ENCODE data around the gene PSMG4. TPM values are rescaled to one million over a fixed set of nuclear protein-coding genes. Genes with fewer than 3 reads are reported as not detected.

PSMG4 gene
- polyA plus RNA-seq, 1 donor from 2014 or later = 43.5 TPM

GRCh38 chr6:3252861-3253596, 5.7 kb upstream of the PSMG4 start:
- H3K9me3 Mint-ChIP-seq = peaks cover 0 to 5% (median 0%) of the 10 kb centered on the region in 3 donors
- H3K27me3 Mint-ChIP-seq = peaks cover 16% of the 10 kb centered on the region
- no peak overlapping the region for H3K27ac Mint-ChIP-seq
- peaks cover 6 to 9% (median 8%) of the 10 kb centered on the region in 3 donors for H3K4me1 Mint-ChIP-seq
- no peak overlapping the region for H3K4me3 Mint-ChIP-seq
- H3K36me3 Mint-ChIP-seq = no peaks in the 10 kb centered on the region

DNA sequence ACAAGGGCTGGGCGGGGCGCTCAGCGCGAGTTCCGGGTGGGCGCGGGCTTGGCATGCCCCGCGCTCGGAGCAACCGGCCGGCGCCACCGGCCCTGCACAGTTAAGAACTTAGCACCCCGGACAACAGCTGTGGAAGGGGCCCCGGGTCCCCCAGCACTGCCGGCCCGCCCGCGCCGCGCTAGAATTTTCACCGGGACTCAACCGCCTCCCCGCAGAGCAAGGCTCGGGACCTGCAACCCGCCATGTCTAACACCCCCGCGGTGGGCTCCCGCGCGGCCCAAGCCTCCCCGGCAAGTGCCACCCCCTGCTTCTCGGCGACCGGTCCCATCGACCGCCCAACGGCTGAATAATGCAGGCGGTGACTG, 5.2 kb upstream of the PSMG4 start:
- Mint-ChIP-seq H3K36me3 (no peaks in the 10 kb centered on the region), H3K27ac (no peak overlapping the region), H3K4me3 (no peak overlapping the region), H3K27me3 (peaks cover 12% of the 10 kb centered on the region), H3K9me3 (peaks cover 0 to 5% (median 0%) of the 10 kb centered on the region in 3 donors), H3K4me1 (peaks cover 6 to 9% (median 8%) of the 10 kb centered on the region in 3 donors)

GRCh38 chr6:3258201-3258600, 546 bp upstream of the PSMG4 start:
- Mint-ChIP-seq H3K4me1 (peaks cover 17 to 29% (median 28%) of the 10 kb centered on the region in 3 donors), H3K27ac (no peak overlapping the region), H3K4me3 (peak overlapping the region; percentile 81 to 83 (median 82)), H3K27me3 (peaks cover 1% of the 10 kb centered on the region), H3K36me3 (no peaks in the 10 kb centered on the region), H3K9me3 (peaks cover 0 to 5% (median 0%) of the 10 kb centered on the region in 3 donors)

GRCh38 chr6:3259491-3259958, 778 bp downstream of the PSMG4 start:
- H3K27ac Mint-ChIP-seq = peak overlapping the region; percentile 62 to 95 (median 95)
- no peaks in the 10 kb centered on the region for H3K36me3 Mint-ChIP-seq
- peaks cover 1% of the 10 kb centered on the region for H3K27me3 Mint-ChIP-seq
- no peaks in the 10 kb centered on the region for H3K9me3 Mint-ChIP-seq
- H3K4me3 Mint-ChIP-seq = peak overlapping the region; percentile 89 to 99 (median 98)
- H3K4me1 Mint-ChIP-seq = peaks cover 21 to 31% (median 30%) of the 10 kb centered on the region in 3 donors

DNA sequence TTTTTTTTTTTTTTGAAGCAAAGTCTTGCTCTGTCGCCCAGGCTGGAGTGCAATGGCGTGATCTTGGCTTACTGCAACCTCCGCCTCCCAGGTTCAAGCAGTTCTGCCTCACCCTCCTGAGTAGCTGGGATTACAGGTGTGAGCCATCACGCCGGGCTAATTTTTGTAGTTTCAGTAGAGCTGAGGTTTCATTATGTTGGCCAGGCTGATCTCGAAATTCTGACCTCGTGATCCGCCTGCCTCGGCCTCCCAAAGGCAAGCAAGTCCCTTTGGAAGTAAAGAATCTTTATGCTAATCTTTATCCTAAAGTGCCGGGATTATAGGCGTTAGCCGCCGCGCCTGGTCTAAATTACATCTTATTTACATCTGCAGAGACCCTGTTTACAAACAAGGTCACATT, 1.5 kb downstream of the PSMG4 start:
- Mint-ChIP-seq H3K36me3 (no peaks in the 10 kb centered on the region), H3K27ac (peak overlapping the region in 1 of 3 donors; percentile 73)

GRCh38 chr6:3260772-3261517, 2.2 kb downstream of the PSMG4 start:
- peaks cover 1% of the 10 kb centered on the region for H3K27me3 Mint-ChIP-seq
- H3K27ac Mint-ChIP-seq = peak overlapping the region in 1 of 3 donors; percentile 73
- peaks cover 21 to 32% (median 31%) of the 10 kb centered on the region in 3 donors for H3K4me1 Mint-ChIP-seq
- H3K36me3 Mint-ChIP-seq = no peaks in the 10 kb centered on the region
- H3K9me3 Mint-ChIP-seq = no peaks in the 10 kb centered on the region
- peak overlapping the region; percentile 31 to 99 (median 85) for H3K4me3 Mint-ChIP-seq

More for the DNA sequence above, 1.5 kb downstream of the PSMG4 start:
- Mint-ChIP-seq H3K4me3 (peak overlapping the region; percentile 46 to 99 (median 70)), H3K9me3 (no peaks in the 10 kb centered on the region), H3K27me3 (peaks cover 1% of the 10 kb centered on the region), H3K4me1 (peaks cover 21 to 32% (median 31%) of the 10 kb centered on the region in 3 donors)

- H3K9me3 Mint-ChIP-seq = no peaks in the 10 kb centered on the region
- no peaks in the 10 kb centered on the region for H3K36me3 Mint-ChIP-seq
- peak overlapping the region; percentile 17 to 89 (median 56) for H3K4me3 Mint-ChIP-seq
- peaks cover 21 to 34% (median 33%) of the 10 kb centered on the region in 3 donors for H3K4me1 Mint-ChIP-seq
- no peak overlapping the region for H3K27ac Mint-ChIP-seq
- H3K27me3 Mint-ChIP-seq = no peaks in the 10 kb centered on the region
These were observed 2.7 kb downstream of the PSMG4 start for GRCh38 chr6:3261518-3261820.

GRCh38 chr6:3261921-3262320, 3.2 kb downstream of the PSMG4 start:
- H3K4me1 Mint-ChIP-seq = peaks cover 21 to 36% (median 32%) of the 10 kb centered on the region in 3 donors
- H3K4me3 Mint-ChIP-seq = peak overlapping the region in 3 of 4 donors; percentile 17 to 89 (median 20)
- no peaks in the 10 kb centered on the region for H3K27me3 Mint-ChIP-seq
- H3K27ac Mint-ChIP-seq = no peak overlapping the region
- H3K36me3 Mint-ChIP-seq = no peaks in the 10 kb centered on the region
- no peaks in the 10 kb centered on the region for H3K9me3 Mint-ChIP-seq

GRCh38 chr6:3263096-3263495, 4.3 kb downstream of the PSMG4 start:
- H3K27me3 Mint-ChIP-seq = no peaks in the 10 kb centered on the region
- peaks cover 24 to 37% (median 32%) of the 10 kb centered on the region in 3 donors for H3K4me1 Mint-ChIP-seq
- H3K4me3 Mint-ChIP-seq = peak overlapping the region in 3 of 4 donors; percentile 37 to 67 (median 67)
- H3K27ac Mint-ChIP-seq = no peak overlapping the region
- no peaks in the 10 kb centered on the region for H3K36me3 Mint-ChIP-seq
- H3K9me3 Mint-ChIP-seq = no peaks in the 10 kb centered on the region

DNA sequence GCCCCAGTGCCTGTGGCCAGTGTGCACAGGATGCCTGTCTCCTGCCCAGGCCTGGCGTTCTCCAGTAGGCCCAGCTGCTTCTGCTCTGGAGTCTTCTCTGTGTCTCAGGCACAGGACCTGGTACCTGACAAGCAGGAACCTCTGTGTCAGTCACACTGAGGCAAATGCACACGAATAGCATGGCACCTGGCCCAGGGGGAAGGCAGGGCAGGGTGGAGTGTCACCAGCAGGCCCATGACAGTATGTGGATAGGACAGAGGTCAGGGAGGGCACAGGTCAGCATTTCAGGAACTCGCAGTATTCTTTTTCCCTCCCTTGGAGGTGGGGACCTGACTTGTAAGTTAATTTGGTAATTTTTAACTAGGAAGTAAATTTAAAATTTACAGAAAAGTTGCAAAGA, 5.6 kb downstream of the PSMG4 start:
- Mint-ChIP-seq H3K27ac (no peak overlapping the region), H3K27me3 (no peaks in the 10 kb centered on the region), H3K4me1 (peaks cover 25 to 37% (median 32%) of the 10 kb centered on the region in 3 donors)

DNA sequence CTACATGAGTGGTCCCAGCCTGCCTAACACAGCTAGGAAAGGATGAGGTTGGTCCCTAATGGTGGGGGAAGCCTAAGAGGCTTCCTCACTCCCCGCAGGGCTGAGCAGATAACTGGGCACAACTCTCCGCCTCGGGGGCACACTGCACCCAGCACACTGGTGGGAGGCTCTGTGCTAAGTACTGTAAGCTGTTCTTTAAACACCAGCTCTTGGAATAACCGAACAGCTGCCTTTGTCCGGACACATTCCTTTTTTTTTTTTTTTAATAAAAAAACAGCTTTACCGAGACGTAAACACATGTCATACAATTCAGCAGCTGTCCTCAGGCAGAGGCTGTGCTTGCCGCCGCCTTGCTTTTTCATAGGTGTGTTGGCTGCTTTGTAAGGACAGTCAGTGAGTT, 6.9 kb downstream of the PSMG4 start:
- Mint-ChIP-seq H3K27me3 (no peaks in the 10 kb centered on the region), H3K36me3 (peaks cover 2% of the 10 kb centered on the region), H3K4me3 (no peak overlapping the region), H3K9me3 (no peaks in the 10 kb centered on the region), H3K27ac (no peak overlapping the region), H3K4me1 (peaks cover 22 to 32% (median 22%) of the 10 kb centered on the region in 3 donors)

More for the DNA sequence above, 5.6 kb downstream of the PSMG4 start:
- peaks cover 2% of the 10 kb centered on the region for H3K36me3 Mint-ChIP-seq
- H3K9me3 Mint-ChIP-seq = no peaks in the 10 kb centered on the region
- H3K4me3 Mint-ChIP-seq = no peak overlapping the region

- no peaks in the 10 kb centered on the region for H3K27me3 Mint-ChIP-seq
- H3K4me1 Mint-ChIP-seq = peaks cover 17 to 29% (median 20%) of the 10 kb centered on the region in 3 donors
- H3K9me3 Mint-ChIP-seq = no peaks in the 10 kb centered on the region
- no peak overlapping the region for H3K4me3 Mint-ChIP-seq
- no peak overlapping the region for H3K27ac Mint-ChIP-seq
- H3K36me3 Mint-ChIP-seq = peaks cover 2% of the 10 kb centered on the region
These were observed 7.4 kb downstream of the PSMG4 start for GRCh38 chr6:3266170-3266569.

DNA sequence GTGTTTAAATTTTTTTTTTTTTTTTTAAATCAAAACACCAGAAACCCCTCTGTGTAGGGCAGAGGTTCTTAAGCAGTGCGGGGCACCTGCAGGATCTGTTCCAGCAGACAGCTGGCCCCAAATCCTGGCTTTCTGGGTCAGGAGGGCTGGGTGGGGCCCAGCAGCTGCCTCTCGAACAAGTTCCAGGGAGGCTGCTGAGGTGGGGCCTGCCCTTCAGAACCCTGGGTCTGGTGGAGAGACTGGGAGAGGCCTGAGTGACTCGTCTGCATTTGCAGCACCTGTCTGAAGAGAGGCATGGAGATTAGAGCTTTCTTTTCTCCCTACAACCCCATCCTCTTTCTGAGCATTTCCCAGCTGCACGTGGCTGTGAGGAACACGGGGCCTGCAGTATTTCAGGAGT, 8.4 kb downstream of the PSMG4 start:
- Mint-ChIP-seq H3K27ac (no peak overlapping the region), H3K27me3 (no peaks in the 10 kb centered on the region), H3K4me3 (no peak overlapping the region), H3K4me1 (peaks cover 10 to 21% (median 16%) of the 10 kb centered on the region in 3 donors), H3K36me3 (peaks cover 2% of the 10 kb centered on the region), H3K9me3 (no peaks in the 10 kb centered on the region)

- Mint-ChIP-seq H3K4me1 (peaks cover 4 to 12% (median 7%) of the 10 kb centered on the region in 3 donors), H3K27me3 (no peaks in the 10 kb centered on the region), H3K36me3 (peaks cover 2% of the 10 kb centered on the region), H3K4me3 (peak overlapping the region in 1 of 4 donors; percentile 63), H3K27ac (peak overlapping the region in 1 of 3 donors; percentile 1), H3K9me3 (no peaks in the 10 kb centered on the region)
These were observed 9.9 kb downstream of the PSMG4 start for GRCh38 chr6:3268680-3269079.

- Mint-ChIP-seq H3K36me3 (peaks cover 2% of the 10 kb centered on the region), H3K4me1 (peaks cover 4 to 15% (median 7%) of the 10 kb centered on the region in 3 donors), H3K4me3 (no peak overlapping the region), H3K9me3 (no peaks in the 10 kb centered on the region), H3K27me3 (no peaks in the 10 kb centered on the region), H3K27ac (no peak overlapping the region)
These were observed 10.7 kb downstream of the PSMG4 start for GRCh38 chr6:3269281-3269975.
